Adipocyte (in vitro differentiated cells): ENCODE data around the gene ZNF677.
"Not testable (repeated sequence)": the region's sequence is repeated elsewhere in the genome, so short reads cannot be mapped to it uniquely, and the experiment has no call there.

Experiments used
- DNase-seq: peaks from one replicate; pipeline ENCODE4 v3.0.0-alpha.2; 2015; ENCODE audit warnings: low read depth
- H3K27me3 ChIP-seq: replicated peaks from 2 replicates; pipeline ENCODE4 v1.7.0; 2013; ENCODE audit warnings: mild to moderate bottlenecking, low read length, moderate library complexity; ENCODE audit not compliant: control insufficient read depth, insufficient read depth
- H3K36me3 ChIP-seq: 2 replicates; pipeline ENCODE4 v1.7.0; 2013; ENCODE audit warnings: low read length, mild to moderate bottlenecking, moderate library complexity; ENCODE audit not compliant: control insufficient read depth, insufficient read depth, severe bottlenecking
- H3K4me1 ChIP-seq: 2 replicates; pipeline ENCODE4 v1.7.0; 2013; ENCODE audit warnings: mild to moderate bottlenecking, low read length, moderate library complexity; ENCODE audit not compliant: control insufficient read depth, insufficient read depth
- H3K4me3 ChIP-seq: 2 replicates; pipeline ENCODE4 v1.7.0; 2013; ENCODE audit warnings: mild to moderate bottlenecking, low read length, moderate library complexity
- H3K9ac ChIP-seq: 2 replicates; pipeline ENCODE4 v1.7.0; 2013; ENCODE audit warnings: mild to moderate bottlenecking, low read length, moderate library complexity
- H3K9me3 ChIP-seq: 2 replicates; pipeline ENCODE4 v1.7.0; 2013; ENCODE audit warnings: mild to moderate bottlenecking, low read length, moderate library complexity; ENCODE audit not compliant: control insufficient read depth

ZNF677 gene

DNA sequence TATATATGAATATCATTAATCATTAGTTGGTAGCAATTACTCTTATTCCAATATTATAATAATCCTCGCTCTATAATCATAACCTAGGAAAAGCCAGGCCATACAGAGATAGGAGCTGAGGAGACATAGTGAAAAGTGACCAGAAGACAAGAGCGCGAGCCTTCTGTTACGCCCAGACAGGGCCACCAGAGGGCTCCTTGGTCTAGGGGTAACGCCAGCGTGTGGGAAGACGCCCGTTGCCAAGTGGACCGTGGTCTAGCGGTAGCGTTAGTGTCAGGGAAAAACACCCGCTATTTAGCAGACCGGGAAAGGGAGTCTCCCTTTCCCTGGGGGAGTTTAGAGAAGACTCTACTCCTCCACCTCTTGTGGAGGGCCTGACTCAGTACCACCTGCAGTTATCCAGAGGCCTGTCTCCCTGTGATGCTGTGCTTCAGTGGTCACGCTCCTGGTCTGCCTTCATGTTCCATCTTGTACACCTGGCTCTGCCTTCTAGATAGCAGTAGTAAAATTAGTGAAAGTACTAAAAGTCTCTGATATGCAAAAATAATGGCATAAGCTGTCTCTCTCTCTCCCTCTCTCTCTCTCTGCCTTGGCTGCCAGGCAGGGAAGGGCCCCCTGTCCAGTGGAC, 3.2 kb upstream of the ZNF677 start, which contains the start of gene VN1R2:
Gene VN1R2, plus strand, starts transcription at position 578 of the 628 bp plus-strand sequence. CDS start 84 bp downstream, outside the sequence.
- H3K4me3 ChIP-seq, H3K27me3 ChIP-seq, DNase-seq, H3K36me3 ChIP-seq, H3K4me1 ChIP-seq, H3K9me3 ChIP-seq, H3K9ac ChIP-seq: not testable (repeated sequence)

DNA sequence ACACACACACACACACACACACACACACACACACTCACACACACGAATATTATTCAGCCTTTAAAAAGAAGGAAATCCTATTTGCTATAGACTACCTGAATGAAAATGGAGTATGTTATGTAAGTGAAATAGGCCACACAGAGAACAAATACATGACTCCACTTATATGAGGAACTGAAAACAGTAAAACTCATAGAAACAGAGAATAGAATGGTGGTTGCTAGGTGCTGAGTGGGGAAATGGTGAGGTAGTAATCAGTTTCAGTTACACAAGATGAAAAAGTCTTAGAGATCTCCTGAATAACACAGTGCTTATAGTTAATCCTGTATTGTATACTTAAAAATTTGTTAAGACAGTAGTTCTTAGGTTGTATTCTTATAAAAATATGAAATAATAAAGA, 8.2 kb downstream of the ZNF677 start:
- H3K9ac ChIP-seq = no peak overlapping the region
- peak overlapping the region; percentile 29 for H3K4me3 ChIP-seq
- no peak for DNase-seq
- no peaks in the 10 kb centered on the region for H3K27me3 ChIP-seq
- peaks cover 87% of the 10 kb centered on the region for H3K36me3 ChIP-seq
- H3K9me3 ChIP-seq = peaks cover 93% of the 10 kb centered on the region
- no peaks in the 10 kb centered on the region for H3K4me1 ChIP-seq

DNA sequence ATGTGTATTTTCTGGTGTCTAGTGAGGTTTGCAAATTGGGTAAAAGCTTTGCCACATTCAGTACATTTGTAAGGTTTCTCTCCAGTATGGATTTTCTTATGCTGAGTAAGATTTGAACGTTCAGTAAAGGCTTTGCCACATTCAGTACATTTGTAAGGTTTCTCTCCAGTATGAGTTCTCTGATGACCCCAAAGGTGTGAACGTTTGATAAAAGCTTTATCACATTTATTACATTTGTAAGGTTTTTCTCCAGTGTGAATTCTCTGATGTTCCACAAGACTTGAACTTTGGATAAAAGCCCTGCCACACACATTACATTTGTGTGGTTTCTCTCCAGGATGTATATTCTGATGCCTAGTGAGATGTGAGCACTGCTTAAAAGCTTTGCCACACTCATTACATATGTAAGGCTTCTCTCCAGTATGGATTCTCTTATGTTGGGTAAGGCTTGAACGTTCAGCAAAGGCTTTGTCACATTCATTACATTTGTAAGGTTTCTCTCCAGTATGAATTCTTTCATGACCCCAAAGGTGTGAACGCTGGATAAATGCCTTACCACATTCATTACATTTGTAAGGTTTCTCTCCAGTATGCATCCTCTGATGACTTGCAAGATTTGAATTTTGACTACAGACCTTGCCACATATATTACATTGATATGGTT, 17.4 kb downstream of the ZNF677 start:
- peak overlapping the region; percentile 70 for H3K4me3 ChIP-seq
- H3K9me3 ChIP-seq = peaks cover 98% of the 10 kb centered on the region
- peaks cover 50% of the 10 kb centered on the region for H3K36me3 ChIP-seq
- no peak for DNase-seq
- no peaks in the 10 kb centered on the region for H3K4me1 ChIP-seq
- no peaks in the 10 kb centered on the region for H3K27me3 ChIP-seq
- H3K9ac ChIP-seq = no peak overlapping the region

DNA sequence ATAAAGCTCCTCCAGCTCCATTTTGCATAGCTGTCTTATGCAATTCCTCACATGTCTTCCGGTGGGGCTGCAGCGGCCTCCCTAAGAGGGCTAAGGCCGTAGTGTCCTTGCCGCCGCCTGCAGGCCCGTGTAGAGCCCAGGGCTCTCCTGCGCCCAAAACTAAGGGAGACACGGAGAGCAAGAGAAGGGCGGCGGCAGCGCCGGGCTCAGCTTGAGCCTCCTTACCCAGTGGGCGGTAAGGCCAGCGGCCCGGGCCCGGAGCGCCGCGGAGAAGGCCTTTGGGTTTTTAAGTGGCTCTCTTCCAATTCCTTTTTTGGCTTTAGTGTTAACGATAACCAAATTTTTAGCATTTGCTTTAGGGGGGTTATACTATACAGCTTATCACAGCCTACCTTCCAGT, 30.1 kb downstream of the ZNF677 start:
- Histone ChIP-seq H3K4me3 (no peak overlapping the region), H3K4me1 (no peaks in the 10 kb centered on the region), H3K36me3 (no peaks in the 10 kb centered on the region), H3K27me3 (no peaks in the 10 kb centered on the region), H3K9ac (no peak overlapping the region), H3K9me3 (peaks cover 65% of the 10 kb centered on the region)
- DNase-seq = no peak

DNA sequence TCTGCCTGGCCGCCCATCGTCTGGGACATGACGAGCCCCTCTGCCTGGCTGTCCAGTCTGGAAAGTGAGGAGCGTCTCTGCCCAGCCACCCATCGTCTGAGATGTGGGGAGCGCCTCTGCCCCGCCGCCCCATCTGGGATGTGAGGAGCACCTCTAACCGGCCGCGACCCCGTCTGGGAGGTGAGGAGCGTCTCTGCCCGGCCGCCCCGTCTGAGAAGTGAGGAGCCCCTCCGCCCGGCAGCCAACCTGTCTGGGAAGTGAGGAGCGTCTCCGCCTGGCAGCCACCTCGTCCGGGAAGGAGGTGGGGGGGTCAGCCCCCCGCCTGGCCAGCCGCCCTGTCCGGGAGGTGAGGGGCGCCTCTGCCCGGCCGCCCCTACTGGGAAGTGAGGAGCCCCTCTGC, 32.0 kb downstream of the ZNF677 start:
- not testable (repeated sequence) for H3K4me1 ChIP-seq, DNase-seq, H3K4me3 ChIP-seq, H3K36me3 ChIP-seq, H3K27me3 ChIP-seq, H3K9ac ChIP-seq
- peaks cover 65% of the 10 kb centered on the region for H3K9me3 ChIP-seq

DNA sequence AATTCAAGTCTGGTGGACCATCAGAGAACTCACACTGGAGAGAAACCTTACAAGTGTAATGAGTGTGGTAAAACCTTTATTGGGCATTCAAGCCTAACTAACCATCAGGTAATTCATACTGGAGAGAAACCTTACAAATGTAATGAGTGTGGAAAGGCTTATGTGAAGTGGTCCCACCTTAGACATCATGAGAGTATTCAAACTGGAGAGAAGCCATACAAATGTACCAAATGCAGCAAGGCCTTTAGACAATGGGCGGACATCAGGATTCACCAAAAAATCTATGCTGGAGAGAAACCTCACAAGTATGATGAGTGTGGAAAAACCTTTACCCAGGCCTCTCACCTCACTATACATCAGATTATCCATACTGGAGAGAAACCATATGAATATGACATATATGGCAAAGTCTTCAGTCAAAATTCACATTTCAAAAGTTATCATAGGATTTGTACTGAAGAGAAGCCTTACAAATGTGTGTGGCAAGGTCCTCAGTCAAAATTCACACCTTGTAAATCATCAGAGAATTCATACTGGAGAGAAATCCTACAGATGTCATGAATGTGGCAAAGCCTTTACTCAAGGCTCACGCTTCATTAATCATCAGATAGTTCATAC, 41.9 kb downstream of the ZNF677 start:
- H3K9me3 ChIP-seq = peaks cover 99% of the 10 kb centered on the region
- no peaks in the 10 kb centered on the region for H3K27me3 ChIP-seq
- no peak for DNase-seq
- peak overlapping the region; percentile 66 for H3K4me3 ChIP-seq
- H3K9ac ChIP-seq = no peak overlapping the region
- H3K36me3 ChIP-seq = peaks cover 34% of the 10 kb centered on the region
- no peaks in the 10 kb centered on the region for H3K4me1 ChIP-seq

DNA sequence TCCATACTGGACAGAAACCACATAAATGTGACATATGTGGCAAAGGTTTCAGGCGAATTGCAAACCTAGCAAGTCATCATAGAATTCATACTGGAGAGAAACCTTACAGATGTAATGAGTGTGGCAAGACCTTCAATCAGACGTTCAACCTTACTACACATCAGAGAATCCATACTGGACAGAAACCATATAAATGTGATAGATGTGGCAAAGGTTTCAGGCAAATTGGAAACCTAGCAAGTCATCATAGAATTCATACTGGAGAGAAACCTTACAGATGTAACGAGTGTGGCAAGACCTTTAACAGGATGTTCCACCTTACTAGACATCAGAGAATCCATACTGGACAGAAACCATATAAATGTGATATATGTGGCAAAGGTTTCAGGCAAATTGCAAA, 43.1 kb downstream of the ZNF677 start:
- not testable (repeated sequence) for H3K9ac ChIP-seq, H3K27me3 ChIP-seq, H3K4me1 ChIP-seq, DNase-seq
- Histone ChIP-seq H3K36me3 (peaks cover 38% of the 10 kb centered on the region), H3K9me3 (peaks cover 94% of the 10 kb centered on the region), H3K4me3 (peak overlapping the region; percentile 66)

DNA sequence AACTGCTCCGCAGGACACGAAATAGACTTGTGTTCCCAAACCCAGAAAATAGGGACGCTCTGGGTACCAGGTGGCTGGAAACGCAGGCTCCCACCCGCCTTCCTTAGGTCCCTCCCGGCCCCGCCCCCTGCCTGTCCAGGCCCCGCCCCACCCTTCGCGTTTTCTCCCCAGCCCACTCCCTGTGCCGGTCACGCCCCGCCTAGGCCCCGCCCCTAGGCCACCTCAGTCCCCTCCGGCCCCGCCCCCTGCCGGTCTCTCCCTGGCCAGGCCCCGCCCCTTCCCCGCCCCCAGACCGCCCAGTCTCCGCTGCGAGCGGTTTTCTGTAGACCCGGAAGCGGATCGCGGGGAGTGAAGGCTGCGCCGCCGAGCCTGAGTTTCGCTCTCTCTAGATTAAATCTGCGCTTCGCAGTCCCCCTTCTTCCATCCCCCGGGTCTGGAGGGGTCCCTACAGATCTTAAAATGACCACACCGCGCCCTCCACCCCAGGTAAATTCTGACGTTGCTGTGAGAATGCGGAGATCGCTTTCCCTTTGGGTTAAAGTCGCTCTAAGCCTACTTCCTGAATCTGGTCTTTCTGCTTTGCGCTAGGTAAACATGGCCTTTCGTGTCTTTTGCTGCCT, 57.8 kb downstream of the ZNF677 start:
- Histone ChIP-seq H3K9ac (peak overlapping the region; percentile 91), H3K36me3 (peaks cover 14% of the 10 kb centered on the region), H3K4me3 (peak overlapping the region; percentile 93), H3K27me3 (no peaks in the 10 kb centered on the region), H3K4me1 (peaks cover 10% of the 10 kb centered on the region), H3K9me3 (peaks cover 24% of the 10 kb centered on the region)
- DNase-seq = peak; percentile 93

DNA sequence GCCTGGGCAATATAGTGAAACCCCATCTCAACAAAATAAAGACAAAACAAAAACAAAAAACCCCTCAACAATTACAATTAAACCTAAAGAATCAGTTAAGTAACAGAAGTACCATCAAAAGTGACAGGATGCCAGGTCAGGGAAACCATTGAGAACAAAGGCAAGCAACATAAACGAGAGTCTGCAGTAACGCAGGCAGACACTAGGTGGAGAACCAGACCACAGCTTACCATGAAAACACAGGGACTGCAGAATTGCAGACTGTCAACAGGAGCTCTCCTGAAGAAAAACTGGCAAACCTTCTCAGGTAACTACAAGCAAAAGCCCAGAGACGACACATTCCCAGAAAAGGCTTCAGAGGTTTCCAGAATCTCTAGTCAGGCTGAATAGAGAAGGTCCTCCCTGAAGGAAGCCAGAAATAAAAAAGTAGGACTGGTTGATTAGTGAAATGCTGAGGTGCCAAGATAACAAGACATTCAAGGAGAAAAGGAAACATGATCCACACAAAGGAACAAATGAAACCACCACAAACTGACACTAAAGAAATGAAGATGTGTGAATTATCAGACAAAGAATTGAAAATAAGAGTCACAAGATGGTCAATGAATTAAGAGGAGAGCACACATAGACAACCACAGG, 59.3 kb downstream of the ZNF677 start:
- no peak overlapping the region for H3K9ac ChIP-seq
- peaks cover 11% of the 10 kb centered on the region for H3K9me3 ChIP-seq
- H3K36me3 ChIP-seq = peaks cover 12% of the 10 kb centered on the region
- peak; percentile 87 for DNase-seq
- H3K4me3 ChIP-seq = no peak overlapping the region
- peaks cover 10% of the 10 kb centered on the region for H3K4me1 ChIP-seq
- no peaks in the 10 kb centered on the region for H3K27me3 ChIP-seq

DNA sequence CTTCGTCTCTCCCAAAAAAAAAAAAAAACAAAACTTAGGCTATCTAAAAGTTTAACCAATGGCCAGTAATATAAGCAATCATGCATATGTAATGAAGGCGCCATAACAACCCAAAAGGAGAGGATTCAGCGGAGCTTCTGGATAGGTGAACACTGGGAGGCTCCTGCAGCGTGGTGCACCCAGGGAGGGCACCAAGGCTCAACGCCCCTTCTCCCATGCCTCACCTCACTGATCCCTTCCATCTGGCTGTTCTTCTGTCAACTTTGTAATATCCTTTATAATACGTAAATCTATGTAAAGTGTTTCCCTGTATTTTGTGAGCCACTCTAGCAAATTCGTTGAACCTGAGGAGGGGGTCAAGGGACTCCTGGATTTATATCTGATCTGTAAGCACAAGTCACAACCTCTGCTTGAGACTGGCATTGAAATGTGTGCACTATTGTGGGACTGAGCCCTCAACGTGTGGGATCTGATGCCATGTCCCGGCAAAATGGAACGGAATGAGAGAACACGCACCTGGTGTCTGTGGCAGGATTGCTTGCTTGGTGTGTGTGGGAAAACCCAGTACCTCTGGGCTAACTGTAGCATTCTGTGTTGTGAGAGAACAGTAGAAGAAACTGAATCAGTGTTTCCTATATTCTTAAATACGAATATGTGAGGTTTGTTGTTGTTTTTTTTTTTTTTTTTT, 61.0 kb downstream of the ZNF677 start:
- Histone ChIP-seq H3K36me3 (peaks cover 8% of the 10 kb centered on the region), H3K9ac (peak overlapping the region; percentile 59), H3K9me3 (no peaks in the 10 kb centered on the region), H3K27me3 (no peaks in the 10 kb centered on the region), H3K4me3 (peak overlapping the region; percentile 90), H3K4me1 (peaks cover 10% of the 10 kb centered on the region)
- no peak for DNase-seq
